T-helper 17 cell (primary cell): Measurements from ENCODE around the gene FAM193A. TPM values are rescaled to one million over a fixed set of nuclear protein-coding genes. Genes with fewer than 3 reads are reported as not detected.
A peak's percentile ranks its signal among the peaks of the same experiment; 100 is the strongest.

Experiments used
- ATAC-seq: fragments of 150-1000 bp; cut with Tn5 transposase; 2 replicates; pipeline ENCODE4 v1.10.0; 2021; ENCODE audit warnings: mild to moderate bottlenecking, moderate library complexity
- DNase-seq, 3 donors: peaks; one replicate each; pipeline versions ENCODE4 v3.0.0 to v3.0.0-alpha.2; 2020 to 2021
- H3K9me3 ChIP-seq: one replicate; pipeline ENCODE4 v1.7.0; 2013; ENCODE audit warnings: low read length, mild to moderate bottlenecking; ENCODE audit not compliant: control insufficient read depth, poor library complexity, severe bottlenecking
- H3K27ac Mint-ChIP-seq: one replicate; pipeline ENCODE4 v1.8.0; 2022; ENCODE audit warnings: mild to moderate bottlenecking, moderate library complexity, mixed read lengths
- H3K27me3 Mint-ChIP-seq: one replicate; pipeline ENCODE4 v1.8.0; 2022; ENCODE audit warnings: mixed read lengths
- H3K36me3 Mint-ChIP-seq: one replicate; pipeline ENCODE4 v1.8.0; 2022; ENCODE audit warnings: low read depth, mixed read lengths
- H3K4me1 Mint-ChIP-seq: one replicate; pipeline ENCODE4 v1.8.0; 2022; ENCODE audit warnings: mild to moderate bottlenecking, mixed read lengths
- H3K4me3 Mint-ChIP-seq: one replicate; pipeline ENCODE4 v1.8.0; 2022; ENCODE audit warnings: mild to moderate bottlenecking, moderate library complexity, mixed read lengths
- total RNA-seq, 4 donors: library from RNA in 2 of 4; stranded (reverse) in 2 of 4; gene quantifications; one replicate each; pipeline ENCODE4 v1.2.3 and lab custom pipeline; 2022 to 2026

The FAM193A gene
- total RNA-seq, 2 donors from 2014 or later = 34.8 to 39.8 TPM

GRCh38 chr4:2642968-2643367 is 106.5 kb downstream of the FAM193A start:
- no peak for ATAC-seq
- H3K4me1 Mint-ChIP-seq = no peaks in the 10 kb centered on the region
- no peak overlapping the region for H3K4me3 Mint-ChIP-seq
- H3K36me3 Mint-ChIP-seq = peaks cover 4% of the 10 kb centered on the region
- no peaks in the 10 kb centered on the region for H3K27me3 Mint-ChIP-seq
- H3K9me3 ChIP-seq = no peaks in the 10 kb centered on the region
- H3K27ac Mint-ChIP-seq = no peak overlapping the region
- no peak for DNase-seq

- no peak overlapping the region for H3K4me3 Mint-ChIP-seq
- DNase-seq (no peak), ATAC-seq (no peak)
- peaks cover 4% of the 10 kb centered on the region for H3K36me3 Mint-ChIP-seq
- H3K27ac Mint-ChIP-seq = no peak overlapping the region
- H3K4me1 Mint-ChIP-seq = no peaks in the 10 kb centered on the region
- no peaks in the 10 kb centered on the region for H3K27me3 Mint-ChIP-seq
- H3K9me3 ChIP-seq = no peaks in the 10 kb centered on the region
Observed at GRCh38 chr4:2643555-2643954, 107.1 kb downstream of the FAM193A start.

- ATAC-seq = no peak
- Mint-ChIP-seq H3K4me1 (peaks cover 7% of the 10 kb centered on the region), H3K36me3 (peaks cover 4% of the 10 kb centered on the region), H3K27ac (no peak overlapping the region), H3K4me3 (no peak overlapping the region), H3K27me3 (no peaks in the 10 kb centered on the region)
- H3K9me3 ChIP-seq = no peaks in the 10 kb centered on the region
- DNase-seq = no peak
Observed at GRCh38 chr4:2646396-2647149, 110.1 kb downstream of the FAM193A start.

GRCh38 chr4:2647403-2648158 is 111.1 kb downstream of the FAM193A start:
- Mint-ChIP-seq H3K27ac (no peak overlapping the region), H3K4me1 (peaks cover 14% of the 10 kb centered on the region), H3K4me3 (no peak overlapping the region), H3K27me3 (no peaks in the 10 kb centered on the region), H3K36me3 (peaks cover 4% of the 10 kb centered on the region)
- H3K9me3 ChIP-seq = no peaks in the 10 kb centered on the region
- ATAC-seq = no peak
- DNase-seq = no peak

GRCh38 chr4:2648159-2648814 is 111.8 kb downstream of the FAM193A start:
- H3K36me3 Mint-ChIP-seq = peaks cover 4% of the 10 kb centered on the region
- no peak overlapping the region for H3K27ac Mint-ChIP-seq

GRCh38 chr4:2649604-2650114 is 113.2 kb downstream of the FAM193A start:
- Mint-ChIP-seq H3K36me3 (peaks cover 2% of the 10 kb centered on the region), H3K27ac (no peak overlapping the region), H3K4me1 (peaks cover 15% of the 10 kb centered on the region), H3K27me3 (no peaks in the 10 kb centered on the region), H3K4me3 (no peak overlapping the region)
- no peak for ATAC-seq
- DNase-seq = no peak
- H3K9me3 ChIP-seq = no peaks in the 10 kb centered on the region

More at GRCh38 chr4:2648159-2648814, 111.8 kb downstream of the FAM193A start:
- no peaks in the 10 kb centered on the region for H3K9me3 ChIP-seq
- peaks cover 15% of the 10 kb centered on the region for H3K4me1 Mint-ChIP-seq
- no peak for ATAC-seq
- H3K27me3 Mint-ChIP-seq = no peaks in the 10 kb centered on the region
- peak overlapping the region; percentile 7 for H3K4me3 Mint-ChIP-seq
- DNase-seq = no peak

- no peaks in the 10 kb centered on the region for H3K9me3 ChIP-seq
- DNase-seq = no peak
- H3K4me1 Mint-ChIP-seq = peaks cover 15% of the 10 kb centered on the region
- no peaks in the 10 kb centered on the region for H3K27me3 Mint-ChIP-seq
- no peak for ATAC-seq
- no peak overlapping the region for H3K4me3 Mint-ChIP-seq
- peaks cover under 1% of the 10 kb centered on the region for H3K36me3 Mint-ChIP-seq
- no peak overlapping the region for H3K27ac Mint-ChIP-seq
Observed at GRCh38 chr4:2650276-2650675, 113.8 kb downstream of the FAM193A start.

GRCh38 chr4:2651546-2651945 is 115.1 kb downstream of the FAM193A start:
- no peak for ATAC-seq
- peak overlapping the region; percentile 45 for H3K4me3 Mint-ChIP-seq
- no peak overlapping the region for H3K27ac Mint-ChIP-seq
- H3K9me3 ChIP-seq = no peaks in the 10 kb centered on the region
- no peak for DNase-seq
- no peaks in the 10 kb centered on the region for H3K27me3 Mint-ChIP-seq
- H3K36me3 Mint-ChIP-seq = no peaks in the 10 kb centered on the region
- peaks cover 15% of the 10 kb centered on the region for H3K4me1 Mint-ChIP-seq

GRCh38 chr4:2651998-2652397 is 115.6 kb downstream of the FAM193A start:
- H3K27ac Mint-ChIP-seq = peak overlapping the region; percentile 51
- H3K9me3 ChIP-seq = no peaks in the 10 kb centered on the region
- H3K27me3 Mint-ChIP-seq = no peaks in the 10 kb centered on the region
- no peak for DNase-seq
- no peak for ATAC-seq
- H3K36me3 Mint-ChIP-seq = no peaks in the 10 kb centered on the region
- H3K4me3 Mint-ChIP-seq = peak overlapping the region; percentile 45
- H3K4me1 Mint-ChIP-seq = peaks cover 17% of the 10 kb centered on the region

- H3K9me3 ChIP-seq = no peaks in the 10 kb centered on the region
- ATAC-seq = no peak
- Mint-ChIP-seq H3K36me3 (peaks cover 4% of the 10 kb centered on the region), H3K4me3 (no peak overlapping the region), H3K4me1 (peaks cover 21% of the 10 kb centered on the region), H3K27me3 (no peaks in the 10 kb centered on the region), H3K27ac (peak overlapping the region; percentile 51)
- no peak for DNase-seq
Observed at GRCh38 chr4:2652415-2653160, 116.1 kb downstream of the FAM193A start.

GRCh38 chr4:2660596-2661211 is 124.3 kb downstream of the FAM193A start:
- peaks cover 10% of the 10 kb centered on the region for H3K36me3 Mint-ChIP-seq
- ATAC-seq (no peak), DNase-seq (no peak)
- no peaks in the 10 kb centered on the region for H3K27me3 Mint-ChIP-seq
- no peaks in the 10 kb centered on the region for H3K9me3 ChIP-seq
- H3K27ac Mint-ChIP-seq = no peak overlapping the region
- H3K4me3 Mint-ChIP-seq = no peak overlapping the region
- H3K4me1 Mint-ChIP-seq = peaks cover 13% of the 10 kb centered on the region

- Mint-ChIP-seq H3K36me3 (peaks cover 11% of the 10 kb centered on the region), H3K27ac (peak overlapping the region; percentile 82), H3K4me1 (peaks cover 23% of the 10 kb centered on the region)
Observed at GRCh38 chr4:2662598-2662997, 126.2 kb downstream of the FAM193A start.

More at GRCh38 chr4:2662598-2662997, 126.2 kb downstream of the FAM193A start:
- no peak for DNase-seq
- Mint-ChIP-seq H3K27me3 (no peaks in the 10 kb centered on the region), H3K4me3 (no peak overlapping the region)
- no peak for ATAC-seq
- no peaks in the 10 kb centered on the region for H3K9me3 ChIP-seq
